ENCODE measurements around the gene ARHGAP26.

Gene ARHGAP26

GRCh38 chr5:143234162-143234842, 464.1 kb downstream of the ARHGAP26 start:
- no peak for DNase-seq

- peak; percentile 88 for DNase-seq
Observed at GRCh38 chr5:143235423-143235822, 465.2 kb downstream of the ARHGAP26 start.

- peak; percentile 52 for DNase-seq
Observed at GRCh38 chr5:143236682-143237081, 466.5 kb downstream of the ARHGAP26 start.

- DNase-seq = no peak
Observed at GRCh38 chr5:143237664-143238063, 467.5 kb downstream of the ARHGAP26 start.

GRCh38 chr5:143238620-143239019, 468.4 kb downstream of the ARHGAP26 start:
- DNase-seq = no peak

- no peak for DNase-seq
Observed at GRCh38 chr5:143239882-143240518, 469.8 kb downstream of the ARHGAP26 start.

- DNase-seq = peak; percentile 69
Observed at GRCh38 chr5:143241892-143242291, 471.7 kb downstream of the ARHGAP26 start.

- DNase-seq = no peak
Observed at GRCh38 chr5:143243103-143243502, 472.9 kb downstream of the ARHGAP26 start.

- peak; percentile 98 for DNase-seq
Observed at GRCh38 chr5:143244000-143244736, 474.0 kb downstream of the ARHGAP26 start.

GRCh38 chr5:143244990-143245389, 474.8 kb downstream of the ARHGAP26 start:
- no peak for DNase-seq

- peak; percentile 92 for DNase-seq
Observed at GRCh38 chr5:143245929-143246561, 475.9 kb downstream of the ARHGAP26 start.

GRCh38 chr5:143247134-143247815, 477.1 kb downstream of the ARHGAP26 start:
- no peak for DNase-seq

- no peak for DNase-seq
Observed at GRCh38 chr5:143248391-143248790, 478.2 kb downstream of the ARHGAP26 start.

GRCh38 chr5:143248822-143249579, 478.8 kb downstream of the ARHGAP26 start:
- DNase-seq = peak; percentile 83

- DNase-seq = no peak
Observed at GRCh38 chr5:143249851-143250250, 479.7 kb downstream of the ARHGAP26 start.

GRCh38 chr5:143251190-143251589, 481.0 kb downstream of the ARHGAP26 start:
- DNase-seq = no peak

GRCh38 chr5:143251946-143252345, 481.8 kb downstream of the ARHGAP26 start:
- no peak for DNase-seq

- no peak for DNase-seq
Observed at GRCh38 chr5:143254819-143255218, 484.6 kb downstream of the ARHGAP26 start.

- peak; percentile 88 for DNase-seq
Observed at GRCh38 chr5:143258559-143259253, 488.5 kb downstream of the ARHGAP26 start.

GRCh38 chr5:143259254-143259605, 489.1 kb downstream of the ARHGAP26 start:
- no peak for DNase-seq

GRCh38 chr5:143261748-143262392, 491.7 kb downstream of the ARHGAP26 start:
- peak; percentile 74 for DNase-seq

Measured in fibroblast of skin of right quadriceps (primary cell).